HepG2 (cell line): ENCODE measurements around the gene USE1. TPM values are rescaled to one million over a fixed set of nuclear protein-coding genes. Genes with fewer than 3 reads are reported as not detected.

Experiments
- ATF2 ChIP-seq: sonication (generic); formaldehyde crosslinking; IDR thresholded peaks from 2 replicates; pipeline ENCODE4 v1.4.0; 2020; ENCODE audit warnings: missing genetic modification reagents
- CERS6 ChIP-seq: sonication (generic); formaldehyde crosslinking; IDR thresholded peaks from 2 replicates; pipeline ENCODE4 v1.5.0; 2020; ENCODE audit warnings: missing genetic modification reagents
- MTF1 ChIP-seq: sonication (generic); formaldehyde crosslinking; IDR thresholded peaks from 2 replicates; pipeline ENCODE4 v1.5.0; 2020; ENCODE audit warnings: missing genetic modification reagents
- NPAS2 ChIP-seq: sonication (generic); formaldehyde crosslinking; IDR thresholded peaks from 2 replicates; pipeline ENCODE4 v1.8.0; 2022; ENCODE audit warnings: mild to moderate bottlenecking, missing genetic modification reagents, borderline replicate concordance
- NR2F1 ChIP-seq, 2 experiments: fragments of 450-650 bp in 1 of 2; formaldehyde crosslinking in 1 of 2; IDR thresholded peaks; 2 replicates each; pipeline versions ENCODE4 v1.5.0 to v1.6.1; 2016 to 2020; ENCODE audit warnings: mild to moderate bottlenecking in 1 of 2, missing compliant biosample characterization in 1 of 2, missing genetic modification reagents in 1 of 2, moderate library complexity in 1 of 2
- SCMH1 ChIP-seq: sonication (generic); formaldehyde crosslinking; IDR thresholded peaks from 2 replicates; pipeline ENCODE4 v1.9.0; 2021; ENCODE audit warnings: missing genetic modification reagents, mild to moderate bottlenecking, borderline replicate concordance
- SMAD3 ChIP-seq: sonication (generic); formaldehyde crosslinking; IDR thresholded peaks from 2 replicates; pipeline ENCODE4 v1.4.0; 2020; ENCODE audit warnings: missing genetic modification reagents
- SP4 ChIP-seq: sonication (generic); formaldehyde crosslinking; IDR thresholded peaks from 2 replicates; pipeline ENCODE4 v1.8.1; 2023; ENCODE audit warnings: mild to moderate bottlenecking, missing genetic modification reagents
- ZBTB10 ChIP-seq: sonication (generic); formaldehyde crosslinking; IDR thresholded peaks from 2 replicates; pipeline ENCODE4 v1.4.0; 2020; ENCODE audit warnings: missing genetic modification reagents, borderline replicate concordance
- ZFYVE20 ChIP-seq: sonication (generic); formaldehyde crosslinking; IDR thresholded peaks from 2 replicates; pipeline ENCODE4 v1.8.0; 2023; ENCODE audit warnings: low read depth, mild to moderate bottlenecking, moderate library complexity, missing genetic modification reagents, borderline replicate concordance
- ZGPAT ChIP-seq: IDR thresholded peaks from 2 replicates; pipeline ENCODE4 v1.6.1; 2016; ENCODE audit warnings: mild to moderate bottlenecking
- ZMYM2 ChIP-seq: sonication (generic); formaldehyde crosslinking; IDR thresholded peaks from 2 replicates; pipeline ENCODE4 v1.8.0; 2022; ENCODE audit warnings: mild to moderate bottlenecking, missing genetic modification reagents
- ZNF138 ChIP-seq: sonication (generic); formaldehyde crosslinking; IDR thresholded peaks from 2 replicates; pipeline ENCODE4 v1.5.0; 2020; ENCODE audit warnings: mild to moderate bottlenecking, low read depth, missing genetic modification reagents
- ZNF687 ChIP-seq: sonication (generic); formaldehyde crosslinking; IDR thresholded peaks from 2 replicates; pipeline ENCODE4 v1.5.1; 2020; ENCODE audit warnings: mild to moderate bottlenecking, missing genetic modification reagents, moderate library complexity
- ZNF768 ChIP-seq: sonication (generic); formaldehyde crosslinking; IDR thresholded peaks from 2 replicates; pipeline ENCODE4 v1.4.0; 2020; ENCODE audit warnings: missing genetic modification reagents
- ZNF792 ChIP-seq: IDR thresholded peaks from 2 replicates; pipeline ENCODE4 v1.6.1; 2016
- ZZZ3 ChIP-seq: sonication (generic); formaldehyde crosslinking; IDR thresholded peaks from 2 replicates; pipeline ENCODE4 v1.4.0; 2020; ENCODE audit warnings: missing genetic modification reagents, mild to moderate bottlenecking, borderline replicate concordance
- polyA plus RNA-seq, 8 experiments: library from polyadenylated mRNA; depleted of rRNA in 3 of 8; stranded (reverse) in 7 of 8; unstranded in 1 of 8; fragments of >200 nt; fragmentation: Illumina TruSeq in 4 of 8; extraction: Trizol in 4 of 8; gene quantifications; 2 replicates each; pipeline versions ENCODE4 v1.2.1 to v1.2.3, GENCODE V29; 2011 to 2016; ENCODE audit warnings: low read depth in 4 of 8, missing spikeins in 1 of 8, mixed read lengths in 1 of 8; ENCODE audit not compliant: insufficient read depth in 1 of 8
- total RNA-seq, 5 experiments: library from RNA; depleted of rRNA; stranded (reverse); fragments of >200 nt; fragmentation: Illumina TruSeq; extraction: Trizol; gene quantifications; 2 replicates each; pipeline ENCODE4 v1.2.3, GENCODE V29; 2016; ENCODE audit warnings: low read depth in 1 of 5

Gene USE1
- total and polyA plus RNA-seq, 2 of the 13 experiments (the other 11 are each of a cell fraction or from before 2014, with no cell fraction given): 9.9 to 17.6 TPM

- TF ChIP-seq ZNF138 (CRISPR knock-in tag) (0 out of 2 replicates have a peak, but pooled peaks have one; percentile 49), CERS6 (CRISPR knock-in tag) (no peak), ZNF792 (CRISPR knock-in tag) (peak; percentile 0; the same call in 1 of the 2 replicates), SCMH1 (CRISPR knock-in tag) (no peak), NPAS2 (CRISPR knock-in tag) (no peak), ZMYM2 (CRISPR knock-in tag) (peak; percentile 85), MTF1 (CRISPR knock-in tag) (no peak), SP4 (CRISPR knock-in tag) (0 out of 2 replicates have a peak, but pooled peaks have one; percentile 8), ZZZ3 (CRISPR knock-in tag) (0 out of 2 replicates have a peak, but pooled peaks have one; percentile 1), ZNF687 (CRISPR knock-in tag) (peak; percentile 65), ZBTB10 (CRISPR knock-in tag) (peak; percentile 79; the same call in 1 of the 2 replicates), ZNF768 (CRISPR knock-in tag) (peak; percentile 34; the same call in 1 of the 2 replicates), ATF2 (CRISPR knock-in tag) (peak; percentile 44; the same call in 1 of the 2 replicates), SMAD3 (CRISPR knock-in tag) (0 out of 2 replicates have a peak, but pooled peaks have one; percentile 40), ZGPAT (peak; percentile 83; the same call in 1 of the 2 replicates), ZFYVE20 (CRISPR knock-in tag) (no peak), NR2F1 (CRISPR knock-in tag; IDR thresholded peaks at IDR 0.05) (peak; percentile 93 to 95)
Measured at GRCh38 chr19:17243830-17244617, 28.9 kb downstream of the USE1 start (continued).
